WI38 (cell line): ENCODE measurements around the gene KCNJ15.
"Not testable (repeated sequence)": the region's sequence is repeated elsewhere in the genome, so short reads cannot be mapped to it uniquely, and the experiment has no call there.

Experiments used
- H3K4me3 ChIP-seq: 2 replicates; pipeline ENCODE4 v1.5.1; 2011; ENCODE audit warnings: low read depth, mild to moderate bottlenecking, control low read depth, low read length
- CTCF ChIP-seq: IDR thresholded peaks from 2 replicates; pipeline ENCODE4 v1.5.1; 2012; ENCODE audit warnings: low read depth, mild to moderate bottlenecking, control low read depth, low read length

The KCNJ15 gene

GRCh38 chr21:38244885-38245869, 11.6 kb upstream of the KCNJ15 start:
- no peak for TF ChIP-seq CTCF
- no peak overlapping the region for H3K4me3 ChIP-seq

- TF ChIP-seq CTCF, result no peak
- H3K4me3 ChIP-seq, result no peak overlapping the region
These were observed 10.3 kb upstream of the KCNJ15 start for GRCh38 chr21:38246511-38246910.

GRCh38 chr21:38247054-38247453, 9.7 kb upstream of the KCNJ15 start:
- not testable (repeated sequence) for H3K4me3 ChIP-seq

- TF ChIP-seq CTCF, result no peak
- no peak overlapping the region for H3K4me3 ChIP-seq
These were observed 8.9 kb upstream of the KCNJ15 start for GRCh38 chr21:38247738-38248510.

- TF ChIP-seq CTCF, result no peak
- H3K4me3 ChIP-seq, result no peak overlapping the region
These were observed 7.5 kb upstream of the KCNJ15 start for GRCh38 chr21:38249256-38249655.

- no peak for TF ChIP-seq CTCF
- H3K4me3 ChIP-seq, result no peak overlapping the region
These were observed 7.0 kb upstream of the KCNJ15 start for GRCh38 chr21:38249696-38250278.

GRCh38 chr21:38250991-38251418, 5.8 kb upstream of the KCNJ15 start:
- TF ChIP-seq CTCF, result no peak
- no peak overlapping the region for H3K4me3 ChIP-seq
